ENCODE results near the gene AJAP1. TPM values are rescaled to one million over a fixed set of nuclear protein-coding genes. Genes with fewer than 3 reads are reported as not detected.

AJAP1 gene
- total RNA-seq, 1 donor from 2014 or later = 3.5 TPM

GRCh38 chr1:4736254-4736653 lies 81.8 kb downstream of the AJAP1 start:
- TF ChIP-seq CTCF (IDR thresholded peaks at IDR 0.05; ENCODE audit: partially characterized antibody, unreplicated experiment) = no peak
- no peak overlapping the region for H3K27ac Mint-ChIP-seq (ENCODE audit: unreplicated experiment)
- no peak for DNase-seq
- peaks cover 7% of the 10 kb centered on the region for H3K36me3 Mint-ChIP-seq (ENCODE audit: unreplicated experiment)
- peaks cover 17% of the 10 kb centered on the region for H3K9me3 Mint-ChIP-seq (ENCODE audit: unreplicated experiment)
- no peak overlapping the region for H3K4me3 Mint-ChIP-seq (ENCODE audit: unreplicated experiment)
- peaks cover 6% of the 10 kb centered on the region for H3K27me3 Mint-ChIP-seq (ENCODE audit: unreplicated experiment)
- H3K4me1 Mint-ChIP-seq (ENCODE audit: low read depth, unreplicated experiment) = peaks cover 2% of the 10 kb centered on the region

GRCh38 chr1:4741876-4742423 lies 87.5 kb downstream of the AJAP1 start:
- no peak for TF ChIP-seq CTCF (IDR thresholded peaks at IDR 0.05; ENCODE audit: partially characterized antibody, unreplicated experiment)
- peaks cover 14% of the 10 kb centered on the region for H3K36me3 Mint-ChIP-seq (ENCODE audit: unreplicated experiment)
- DNase-seq = no peak
- H3K27ac Mint-ChIP-seq (ENCODE audit: unreplicated experiment) = no peak overlapping the region
- no peak overlapping the region for H3K4me3 Mint-ChIP-seq (ENCODE audit: unreplicated experiment)
- no peaks in the 10 kb centered on the region for H3K4me1 Mint-ChIP-seq (ENCODE audit: low read depth, unreplicated experiment)
- peaks cover 9% of the 10 kb centered on the region for H3K27me3 Mint-ChIP-seq (ENCODE audit: unreplicated experiment)
- H3K9me3 Mint-ChIP-seq (ENCODE audit: unreplicated experiment) = peaks cover 25% of the 10 kb centered on the region

GRCh38 chr1:4743978-4744750 lies 89.8 kb downstream of the AJAP1 start:
- no peak for TF ChIP-seq CTCF (IDR thresholded peaks at IDR 0.05; ENCODE audit: partially characterized antibody, unreplicated experiment)
- Mint-ChIP-seq H3K27me3 (ENCODE audit: unreplicated experiment) (peaks cover 13% of the 10 kb centered on the region), H3K36me3 (ENCODE audit: unreplicated experiment) (peaks cover 14% of the 10 kb centered on the region), H3K27ac (ENCODE audit: unreplicated experiment) (no peak overlapping the region), H3K4me1 (ENCODE audit: low read depth, unreplicated experiment) (no peaks in the 10 kb centered on the region), H3K4me3 (ENCODE audit: unreplicated experiment) (no peak overlapping the region), H3K9me3 (ENCODE audit: unreplicated experiment) (peaks cover 30% of the 10 kb centered on the region)
- DNase-seq = no peak

- peaks cover 32% of the 10 kb centered on the region for H3K9me3 Mint-ChIP-seq (ENCODE audit: unreplicated experiment)
- no peak overlapping the region for H3K27ac Mint-ChIP-seq (ENCODE audit: unreplicated experiment)
- H3K36me3 Mint-ChIP-seq (ENCODE audit: unreplicated experiment) = peaks cover 12% of the 10 kb centered on the region
- no peaks in the 10 kb centered on the region for H3K4me1 Mint-ChIP-seq (ENCODE audit: low read depth, unreplicated experiment)
- DNase-seq = no peak
- no peak overlapping the region for H3K4me3 Mint-ChIP-seq (ENCODE audit: unreplicated experiment)
- peaks cover 18% of the 10 kb centered on the region for H3K27me3 Mint-ChIP-seq (ENCODE audit: unreplicated experiment)
- TF ChIP-seq CTCF (IDR thresholded peaks at IDR 0.05; ENCODE audit: partially characterized antibody, unreplicated experiment) = no peak
Observed at GRCh38 chr1:4745560-4745959, 91.2 kb downstream of the AJAP1 start.

- no peak overlapping the region for H3K4me3 Mint-ChIP-seq (ENCODE audit: unreplicated experiment)
- peaks cover 4% of the 10 kb centered on the region for H3K36me3 Mint-ChIP-seq (ENCODE audit: unreplicated experiment)
- no peak for TF ChIP-seq CTCF (IDR thresholded peaks at IDR 0.05; ENCODE audit: partially characterized antibody, unreplicated experiment)
- H3K9me3 Mint-ChIP-seq (ENCODE audit: unreplicated experiment) = peaks cover 27% of the 10 kb centered on the region
- peaks cover 12% of the 10 kb centered on the region for H3K27me3 Mint-ChIP-seq (ENCODE audit: unreplicated experiment)
- DNase-seq = no peak
- H3K27ac Mint-ChIP-seq (ENCODE audit: unreplicated experiment) = no peak overlapping the region
- no peaks in the 10 kb centered on the region for H3K4me1 Mint-ChIP-seq (ENCODE audit: low read depth, unreplicated experiment)
Observed at GRCh38 chr1:4749406-4749805, 95.0 kb downstream of the AJAP1 start.

Data from glutamatergic neuron (in vitro differentiated cells).